Esophagus squamous epithelium (tissue), 5 donors: ENCODE measurements around the gene TSC2. TPM values are rescaled to one million over a fixed set of nuclear protein-coding genes. Genes with fewer than 3 reads are reported as not detected.
A peak's percentile ranks its signal among the peaks of the same experiment; 100 is the strongest.

Experiments
- DNase-seq: peaks from one replicate; lab custom pipeline; 2025; lab: John Stamatoyannopoulos, UW
- H3K27ac ChIP-seq, 4 donors: fragments of 200-600 bp; sonication (generic); one replicate each; pipeline ENCODE4 v1.5.1; 2016 to 2019; ENCODE audit warnings: mild to moderate bottlenecking in 1 of 4
- H3K27me3 ChIP-seq, 4 donors: fragments of 200-600 bp; sonication (generic); 1 replicate in 3 of 4; 2 replicates in 1 of 4; pipeline versions ENCODE4 v1.5.1 to v1.6.0; 2017 to 2021; ENCODE audit warnings: antibody characterized with exemption in 1 of 4
- H3K36me3 ChIP-seq, 3 donors: fragments of 200-600 bp; sonication (generic); one replicate each; pipeline ENCODE4 v1.5.1; 2016 to 2019
- H3K4me1 ChIP-seq, 3 donors: fragments of 200-600 bp; sonication (generic); one replicate each; pipeline ENCODE4 v1.5.1; 2017 to 2019
- H3K4me3 ChIP-seq, 4 donors: fragments of 200-600 bp; sonication (generic); 1 replicate in 3 of 4; 2 replicates in 1 of 4; pipeline ENCODE4 v1.5.1; 2016 to 2019; ENCODE audit warnings: mild to moderate bottlenecking in 2 of 4, moderate library complexity in 1 of 4
- H3K9me3 ChIP-seq, 3 donors: fragments of 200-600 bp; sonication (generic); one replicate each; pipeline ENCODE4 v1.5.1; 2016 to 2019
- POLR2A ChIP-seq, 4 donors: fragments of 450-650 bp; IDR thresholded peaks; one replicate each; pipeline ENCODE4 v1.6.1; 2017; ENCODE audit warnings: antibody characterized with exemption in 4 of 4, mild to moderate bottlenecking in 4 of 4, moderate library complexity in 3 of 4
- WGBS, 2 donors: methylation state at CpG; one replicate each; pipeline ENCODE4 v1.1.5; 2018; 5-methylcytosine and 5-hydroxymethylcytosine counted together
- intact Hi-C: fragments of 100-400 bp; cut with DNase I; formaldehyde crosslinking; loops from one replicate; pipeline ENCODE4 v1.15.0; 2022
- total RNA-seq, 4 donors: library from RNA; depleted of rRNA; stranded (reverse); fragments of >200 nt; gene quantifications; one replicate each; pipeline ENCODE4 v1.1.0, GENCODE V29; 2016
- TF ChIP-seq, protein P1 (sequence below), 6 experiments: fragments of 450-650 bp in 4 of 6; fragments of 200-600 bp in 2 of 6; sonication (generic) in 2 of 6; IDR thresholded peaks; one replicate each; pipeline ENCODE4 v1.5.1; 2016 to 2019; ENCODE audit warnings: antibody characterized with exemption in 6 of 6, mild to moderate bottlenecking in 4 of 6, moderate library complexity in 4 of 6
- donor health status: DM: yes; HTN: yes; CAD: no.

TSC2 gene
- total RNA-seq, 4 donors from 2014 or later: 22.8 to 79.7 (median 41.2) TPM

DNA sequence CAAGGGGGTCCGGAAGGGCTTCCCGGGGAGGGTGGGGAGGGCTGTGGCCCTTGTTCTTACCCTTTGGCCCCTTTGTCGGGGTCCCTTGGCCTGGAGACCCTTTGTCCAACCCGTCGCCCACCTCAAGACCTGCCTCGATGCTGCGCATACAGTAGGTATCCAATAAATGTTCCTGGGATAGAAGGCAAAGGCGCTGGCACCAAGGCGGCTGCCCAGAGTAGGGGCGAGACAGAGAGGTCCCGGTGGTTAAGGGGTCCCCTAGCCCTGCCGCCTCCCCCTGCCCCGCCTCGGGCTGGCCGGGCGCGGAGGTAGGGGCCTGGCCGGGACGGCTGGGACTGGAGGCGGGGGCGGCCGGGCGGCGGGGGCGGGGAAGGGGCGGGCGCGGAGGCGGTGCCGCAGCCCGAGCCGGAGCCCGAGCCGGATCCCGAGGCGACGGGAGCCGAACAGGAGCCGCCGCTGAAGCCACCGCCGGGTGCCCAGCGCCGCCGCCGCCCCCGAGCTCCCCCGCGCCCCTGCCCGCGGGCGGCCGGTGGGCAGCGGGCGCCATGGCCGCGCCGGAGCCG is 21.2 kb upstream of the TSC2 start, which contains the start of gene NHERF2:
Gene NHERF2, plus strand, starts transcription at position 442 of the 563 bp plus-strand sequence. Its CDS starts 104 bp downstream, at position 546.
- whole genome bisulfite sequencing, 2 donors: 21% methylated on average over 4 of the region's 59 CpGs; no CpG with 5 or more reads in 1 of the 2 donors
- H3K36me3 ChIP-seq: peaks cover 0 to 6% (median 0%) of the 10 kb centered on the region in 3 donors
- H3K9me3 ChIP-seq: no peaks in the 10 kb centered on the region
- H3K4me3 ChIP-seq: peak within 1 kb of the TSS; percentile 51 to 90 (median 63)
- H3K27ac ChIP-seq: peak within 1 kb of the TSS; percentile 68 to 86 (median 80)
- DNase-seq: no peak
- intact Hi-C loops: no loop called here
- peaks cover 39 to 87% (median 45%) of the 10 kb centered on the region in 3 donors for H3K4me1 ChIP-seq
- no peak for TF ChIP-seq POLR2A (IDR thresholded peaks at IDR 0.05)
- H3K27me3 ChIP-seq: peaks cover 0 to 19% (median 0%) of the 10 kb centered on the region in 4 donors

DNA sequence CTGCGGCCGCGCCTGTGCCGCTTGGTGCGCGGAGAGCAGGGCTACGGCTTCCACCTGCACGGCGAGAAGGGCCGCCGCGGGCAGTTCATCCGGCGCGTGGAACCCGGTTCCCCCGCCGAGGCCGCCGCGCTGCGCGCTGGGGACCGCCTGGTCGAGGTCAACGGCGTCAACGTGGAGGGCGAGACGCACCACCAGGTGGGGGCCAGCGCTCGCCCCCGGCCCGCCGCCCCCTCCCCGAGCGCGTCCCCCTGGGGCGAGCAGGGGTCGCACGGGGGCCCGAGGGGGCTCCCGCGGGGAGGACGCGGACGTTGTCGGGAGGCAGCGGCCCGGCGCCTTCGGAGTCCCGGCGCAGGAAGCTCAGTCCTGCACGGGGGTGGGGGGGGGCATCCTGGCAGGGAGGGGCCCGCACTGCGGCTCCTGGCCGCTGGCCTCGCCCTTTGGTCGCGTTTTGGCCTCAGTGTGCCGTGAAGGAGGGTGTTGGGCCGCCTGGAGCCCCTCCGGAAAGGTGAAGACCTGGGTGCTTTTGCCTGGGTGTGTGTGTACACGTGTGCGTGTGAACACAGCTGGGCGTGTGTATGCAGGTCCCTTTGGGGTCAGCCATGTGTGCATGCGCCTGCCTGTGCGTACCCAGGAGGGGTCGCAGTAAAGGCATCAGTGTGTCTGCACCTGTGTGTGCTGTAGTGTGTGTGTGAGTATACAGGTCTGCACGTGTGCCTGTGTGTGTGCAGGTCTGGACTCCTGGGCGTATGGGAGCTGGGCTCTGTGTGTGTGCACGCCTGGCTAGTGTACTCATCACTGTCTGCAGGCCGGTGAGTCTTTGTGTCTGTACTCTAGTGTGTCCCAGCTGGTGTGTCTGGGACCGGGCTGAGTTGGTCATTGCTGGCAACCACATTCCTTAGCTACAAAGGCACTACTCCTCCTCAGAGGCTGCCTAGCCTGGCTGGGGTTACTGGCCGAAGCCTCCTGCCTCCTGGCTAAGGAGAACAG is 20.5 kb upstream of the TSC2 start:
- Histone ChIP-seq H3K27me3 (peaks cover 0 to 11% (median 0%) of the 10 kb centered on the region in 4 donors), H3K4me3 (peak overlapping the region; percentile 51 to 90 (median 63)), H3K36me3 (peaks cover 0 to 6% (median 0%) of the 10 kb centered on the region in 3 donors), H3K27ac (peak overlapping the region; percentile 47 to 86 (median 76)), H3K9me3 (no peaks in the 10 kb centered on the region), H3K4me1 (peaks cover 39 to 94% (median 45%) of the 10 kb centered on the region in 3 donors)
- intact Hi-C loops: no loop called here
- 0 to 13% methylated on average over 6 of the region's 76 CpGs for WGBS, 2 donors
- DNase-seq: no peak
- no peak for TF ChIP-seq POLR2A (IDR thresholded peaks at IDR 0.05)
- TF ChIP-seq, protein P1, sequence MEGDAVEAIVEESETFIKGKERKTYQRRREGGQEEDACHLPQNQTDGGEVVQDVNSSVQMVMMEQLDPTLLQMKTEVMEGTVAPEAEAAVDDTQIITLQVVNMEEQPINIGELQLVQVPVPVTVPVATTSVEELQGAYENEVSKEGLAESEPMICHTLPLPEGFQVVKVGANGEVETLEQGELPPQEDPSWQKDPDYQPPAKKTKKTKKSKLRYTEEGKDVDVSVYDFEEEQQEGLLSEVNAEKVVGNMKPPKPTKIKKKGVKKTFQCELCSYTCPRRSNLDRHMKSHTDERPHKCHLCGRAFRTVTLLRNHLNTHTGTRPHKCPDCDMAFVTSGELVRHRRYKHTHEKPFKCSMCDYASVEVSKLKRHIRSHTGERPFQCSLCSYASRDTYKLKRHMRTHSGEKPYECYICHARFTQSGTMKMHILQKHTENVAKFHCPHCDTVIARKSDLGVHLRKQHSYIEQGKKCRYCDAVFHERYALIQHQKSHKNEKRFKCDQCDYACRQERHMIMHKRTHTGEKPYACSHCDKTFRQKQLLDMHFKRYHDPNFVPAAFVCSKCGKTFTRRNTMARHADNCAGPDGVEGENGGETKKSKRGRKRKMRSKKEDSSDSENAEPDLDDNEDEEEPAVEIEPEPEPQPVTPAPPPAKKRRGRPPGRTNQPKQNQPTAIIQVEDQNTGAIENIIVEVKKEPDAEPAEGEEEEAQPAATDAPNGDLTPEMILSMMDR (IDR thresholded peaks at IDR 0.05): no peak

DNA sequence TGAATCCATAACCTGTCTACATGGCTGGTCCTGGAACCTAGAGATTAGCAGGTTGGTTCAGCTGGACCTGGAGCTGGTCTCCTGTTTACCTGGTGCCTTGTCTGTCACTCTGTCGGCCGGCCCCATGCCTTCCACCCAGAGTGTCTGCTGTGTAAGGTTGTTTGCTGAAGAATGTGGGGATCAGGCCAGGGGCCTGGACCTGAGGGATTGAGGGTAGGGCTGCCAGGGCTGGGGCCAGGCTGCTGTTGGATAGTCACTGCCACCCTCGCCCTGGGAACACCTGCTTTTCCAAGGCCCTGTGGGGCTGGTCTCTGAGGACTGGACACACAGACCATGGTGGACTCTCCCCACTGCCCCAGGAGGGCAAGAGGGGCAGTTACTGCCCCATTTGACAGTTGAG is 19.6 kb upstream of the TSC2 start:
- WGBS, 2 donors: 80 to 90% methylated on average over 1 to 2 of the region's 3 CpGs
- peaks cover 34 to 94% (median 42%) of the 10 kb centered on the region in 3 donors for H3K4me1 ChIP-seq
- H3K4me3 ChIP-seq: peak overlapping the region in 3 of 4 donors; percentile 56 to 90 (median 70)
- no peaks in the 10 kb centered on the region for H3K9me3 ChIP-seq
- no peak for DNase-seq
- peak overlapping the region in 3 of 4 donors; percentile 23 to 85 (median 47) for H3K27ac ChIP-seq
- H3K36me3 ChIP-seq: peaks cover 0 to 6% (median 0%) of the 10 kb centered on the region in 3 donors
- intact Hi-C loops: no loop called here
- peaks cover 0 to 6% (median 0%) of the 10 kb centered on the region in 4 donors for H3K27me3 ChIP-seq
- TF ChIP-seq, protein P1 (IDR thresholded peaks at IDR 0.05): no peak
- no peak for TF ChIP-seq POLR2A (IDR thresholded peaks at IDR 0.05)

DNA sequence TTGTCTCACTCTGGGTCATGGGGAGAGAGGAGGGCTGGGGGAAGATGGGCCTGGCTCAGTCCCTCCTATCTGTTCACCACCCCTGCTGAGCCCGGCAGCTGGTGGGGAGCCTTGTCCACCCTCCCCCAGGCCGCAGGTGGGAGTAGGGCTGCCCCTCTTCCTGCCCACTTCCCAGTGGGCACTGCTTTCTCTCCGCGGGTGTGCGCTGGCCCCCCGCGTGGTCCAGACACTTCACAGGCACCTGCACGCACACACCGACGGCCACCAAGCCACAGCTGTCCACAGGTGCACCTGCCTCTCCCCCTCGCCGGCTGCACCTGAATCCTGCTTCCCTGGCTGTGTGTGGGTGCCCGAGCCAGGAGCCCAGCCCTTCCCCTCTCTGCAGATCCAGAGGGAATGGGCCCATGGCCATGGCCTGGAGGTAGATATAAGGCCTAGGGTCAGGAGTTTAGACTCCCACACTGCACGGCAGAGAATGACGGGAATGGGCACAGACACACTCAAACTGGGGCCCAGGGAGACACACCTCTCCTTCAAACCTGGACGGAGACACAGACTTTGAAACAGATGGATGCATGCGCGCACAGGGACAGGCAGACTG is 19.1 kb upstream of the TSC2 start:
- intact Hi-C loops: no loop called here
- no peak for DNase-seq

More for the DNA sequence above, 19.1 kb upstream of the TSC2 start:
- H3K4me3 ChIP-seq: peak overlapping the region in 3 of 4 donors; percentile 56 to 90 (median 70)
- no peaks in the 10 kb centered on the region for H3K9me3 ChIP-seq
- peak overlapping the region in 3 of 4 donors; percentile 9 to 85 (median 23) for H3K27ac ChIP-seq
- H3K27me3 ChIP-seq: peaks cover 0 to 6% (median 0%) of the 10 kb centered on the region in 4 donors
- TF ChIP-seq, protein P1 (IDR thresholded peaks at IDR 0.05): no peak
- TF ChIP-seq POLR2A (IDR thresholded peaks at IDR 0.05): no peak
- WGBS, 2 donors: 86 to 93% methylated on average over 3 to 16 of the region's 18 CpGs
- peaks cover 0 to 6% (median 0%) of the 10 kb centered on the region in 3 donors for H3K36me3 ChIP-seq
- peaks cover 34 to 94% (median 42%) of the 10 kb centered on the region in 3 donors for H3K4me1 ChIP-seq
